Activated T-cell treated with anti-CD3 and anti-CD28 coated beads, Interleukin-2, amount 50 U/mL, for 48 hours (primary cell): ENCODE results near the gene UVSSA.
"Not testable (repeated sequence)": the region's sequence is repeated elsewhere in the genome, so short reads cannot be mapped to it uniquely, and the experiment has no call there.

ENCODE experiments used
- DNase-seq, 2 experiments: peaks; one replicate each; pipeline ENCODE4 v3.0.0-alpha.2; 2020

UVSSA gene

GRCh38 chr4:1366371-1367229 lies 19.6 kb downstream of the UVSSA start:
- no peak for DNase-seq

DNA sequence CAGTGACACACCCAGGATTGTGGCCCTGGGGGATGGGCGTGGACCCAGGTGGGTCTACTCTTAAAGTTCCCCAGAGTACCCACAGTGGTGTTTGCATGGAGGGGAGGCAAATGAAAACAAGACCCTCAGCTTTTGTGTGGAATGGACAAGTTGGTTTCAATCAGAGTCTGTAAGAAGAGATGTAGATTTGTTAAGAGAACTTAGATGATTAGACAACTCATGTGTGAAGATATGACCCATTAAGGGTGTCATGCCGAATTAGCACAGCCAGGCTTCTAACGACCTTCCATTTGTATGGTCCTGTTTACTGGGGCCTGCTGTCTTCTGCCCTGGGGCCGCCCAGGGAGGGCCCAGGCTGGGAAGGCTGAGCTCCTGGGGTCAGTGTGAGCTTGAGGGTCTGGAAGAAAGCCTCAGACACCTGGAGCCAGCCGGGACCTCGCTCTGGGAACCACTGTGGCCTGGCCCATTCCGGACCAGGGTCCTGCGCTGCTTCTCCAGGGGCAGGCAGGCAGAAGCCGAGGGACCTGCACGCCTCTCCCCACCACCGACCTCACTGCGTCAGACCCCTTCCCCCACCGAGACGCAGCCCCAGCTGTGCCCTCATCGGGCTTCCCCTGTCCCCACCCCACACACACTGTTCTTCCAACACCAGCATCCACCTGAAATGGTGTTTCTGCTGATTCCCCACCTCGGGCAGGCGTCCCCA lies 20.4 kb downstream of the UVSSA start:
- no peak for DNase-seq

- no peak for DNase-seq
These were observed 20.9 kb downstream of the UVSSA start for GRCh38 chr4:1367936-1368289.

DNA sequence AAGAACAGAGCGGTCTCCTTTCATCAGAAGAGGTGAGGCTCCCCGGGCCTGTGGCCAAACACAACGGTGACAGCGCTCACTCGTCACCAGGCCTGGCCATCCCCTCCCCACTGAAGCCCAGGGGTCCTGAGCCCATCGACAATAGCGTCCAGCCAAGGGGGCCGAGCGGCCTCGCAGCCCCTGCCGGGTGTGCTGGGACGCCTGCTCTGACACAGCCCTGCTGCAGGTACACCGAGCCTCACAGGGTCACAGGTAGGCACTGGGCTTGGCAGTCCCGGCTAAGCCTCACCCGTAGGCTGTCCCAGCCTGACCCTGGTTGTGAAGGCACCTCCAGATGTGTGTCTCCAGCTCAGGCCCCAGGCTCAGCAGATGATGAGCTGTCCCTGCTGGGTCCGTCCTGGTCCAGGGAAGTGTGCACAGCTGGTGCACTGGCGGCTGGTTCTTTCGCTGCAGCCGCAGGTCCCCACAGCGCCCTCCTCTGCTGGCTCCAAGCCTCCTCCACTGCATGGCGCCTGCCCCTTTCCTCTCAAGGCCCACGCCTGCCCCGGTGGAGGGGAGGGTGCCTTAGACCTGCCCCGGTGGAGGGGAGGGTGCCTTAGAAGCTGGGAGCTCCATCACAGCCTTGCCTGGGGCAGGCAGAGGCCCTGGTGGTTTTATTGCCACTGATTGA lies 21.5 kb downstream of the UVSSA start:
- DNase-seq, result no peak

DNA sequence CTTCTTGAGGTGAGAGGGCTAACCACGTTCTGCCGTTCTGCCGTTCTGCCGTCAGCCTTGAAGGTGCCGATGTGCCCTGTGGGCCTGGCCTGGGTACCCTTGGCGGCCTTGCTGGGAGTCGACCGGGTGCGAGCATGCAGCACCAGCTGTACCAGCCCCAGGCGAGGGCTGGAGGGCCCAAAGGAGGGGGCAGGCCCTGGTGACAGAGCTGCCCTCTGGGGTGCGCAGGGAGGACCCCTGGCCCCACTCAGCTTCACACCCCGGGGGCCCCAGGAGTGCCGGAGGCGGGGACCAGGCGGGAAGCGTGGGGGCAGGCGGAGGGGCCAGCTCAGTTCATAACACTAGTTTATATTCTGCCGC lies 22.1 kb downstream of the UVSSA start:
- no peak for DNase-seq

DNA sequence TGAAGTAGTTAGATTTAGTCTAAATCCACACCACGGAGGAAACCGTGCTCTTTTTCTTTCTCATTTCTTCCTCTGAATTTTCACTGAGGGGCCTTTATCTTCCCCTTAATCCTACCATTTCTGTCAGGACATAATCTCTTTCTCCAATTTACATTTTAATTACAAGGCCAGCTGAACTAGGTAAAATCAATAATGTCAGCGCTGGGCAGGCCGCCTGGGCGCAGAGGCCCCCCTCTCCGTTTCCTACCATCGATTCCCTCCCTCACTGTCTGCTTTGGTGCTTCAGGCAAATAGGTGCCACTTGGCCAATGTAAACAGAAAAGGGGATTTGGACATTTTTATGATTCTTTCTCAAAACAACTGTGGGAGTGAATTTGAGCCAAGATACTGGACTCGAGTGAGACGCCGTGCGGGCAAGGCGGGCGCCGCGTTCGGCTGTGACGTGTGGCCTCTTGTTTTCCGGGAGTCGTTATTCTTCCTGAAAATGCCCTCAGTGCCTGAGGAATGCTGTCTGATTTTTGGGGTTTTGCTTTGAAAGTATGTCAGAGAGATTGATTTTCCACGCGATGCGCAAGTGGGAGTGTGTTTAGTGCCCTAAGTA lies 22.6 kb downstream of the UVSSA start:
- no peak for DNase-seq

DNA sequence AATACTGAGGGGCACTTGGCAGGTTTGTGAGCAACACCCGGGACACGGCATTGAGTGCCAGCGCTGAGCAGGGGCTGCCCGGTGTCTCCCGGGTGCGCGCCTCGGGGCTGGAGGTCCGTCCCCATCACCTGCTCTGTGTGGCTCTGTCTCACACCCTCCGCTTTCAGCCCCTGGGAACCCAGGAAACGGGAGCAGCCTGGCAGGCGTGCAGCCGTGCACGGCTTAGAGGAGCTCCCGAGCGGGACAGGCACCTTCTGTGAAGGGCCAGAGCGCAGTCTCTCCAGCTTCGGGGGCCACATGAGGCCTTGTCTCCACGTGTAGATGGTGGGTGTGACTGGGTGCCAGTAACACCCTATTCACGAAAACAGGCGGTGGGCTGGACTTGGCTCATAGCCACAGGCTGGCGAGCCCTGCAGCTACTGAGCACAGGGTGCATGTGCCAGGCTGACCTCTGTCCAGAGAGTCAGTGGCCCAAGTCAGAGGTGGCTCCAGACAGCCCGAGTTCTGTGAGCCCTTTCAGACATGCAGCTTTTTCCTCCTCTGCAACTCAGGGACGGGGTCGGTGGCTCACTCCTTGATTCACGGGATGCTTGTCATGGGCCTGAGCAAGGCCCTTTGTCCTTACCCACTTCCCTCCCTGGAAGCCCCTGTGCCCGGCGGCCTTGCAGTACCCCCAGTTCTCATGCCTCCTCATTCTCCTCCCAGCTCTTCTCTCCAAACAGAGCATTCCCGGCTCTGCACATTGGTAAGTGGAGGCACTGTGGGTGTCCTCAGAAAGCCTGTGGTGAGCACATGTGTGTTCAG lies 23.5 kb downstream of the UVSSA start:
- DNase-seq, result no peak

DNA sequence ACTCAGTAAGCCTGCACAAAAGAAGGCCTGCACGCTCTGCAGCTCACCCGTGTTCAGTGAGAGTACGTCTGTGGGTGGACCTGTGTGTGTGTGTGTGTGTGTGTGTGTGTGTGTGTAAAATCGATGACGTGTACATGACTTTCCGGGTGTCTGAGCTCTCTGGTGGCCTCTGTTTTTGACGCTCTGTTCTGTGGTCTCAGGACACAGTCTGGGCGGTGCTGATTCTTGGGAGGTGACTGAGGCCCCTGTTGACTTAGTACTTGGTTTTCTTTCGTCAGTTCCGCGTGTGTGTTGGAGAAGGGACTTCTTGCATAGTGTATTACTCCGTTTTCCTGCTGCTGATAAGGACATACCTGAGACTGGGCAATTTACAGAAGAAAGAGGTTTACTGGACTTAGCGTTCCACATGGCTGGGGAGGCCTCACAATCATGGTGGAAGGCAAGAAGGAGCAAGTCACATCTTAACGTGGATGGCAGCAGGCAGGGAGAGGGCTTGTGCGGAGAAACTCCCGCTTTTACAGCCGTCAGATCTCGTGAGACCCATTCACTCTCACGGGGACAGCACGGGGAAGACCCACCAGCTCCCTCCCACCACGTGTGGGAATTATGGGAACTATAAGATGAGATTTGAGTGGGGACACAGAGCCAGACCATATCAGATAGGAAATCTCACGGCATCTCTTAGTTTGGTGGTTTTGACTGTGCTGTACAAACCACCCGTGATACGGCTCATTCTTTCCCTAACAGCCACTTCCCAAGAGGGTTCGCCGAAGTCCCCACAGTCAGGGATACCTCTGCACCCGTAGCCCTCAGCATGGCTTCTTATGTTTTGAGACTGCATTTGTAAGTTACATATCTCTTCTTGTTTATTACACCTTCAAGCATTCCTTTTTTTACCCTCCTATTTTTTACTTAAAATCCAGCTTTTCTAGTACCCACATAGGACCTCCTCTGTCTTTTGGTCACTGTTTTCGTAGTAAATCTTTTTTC lies 24.5 kb downstream of the UVSSA start:
- no peak for DNase-seq

GRCh38 chr4:1372576-1372975 lies 25.6 kb downstream of the UVSSA start:
- not testable (repeated sequence) for DNase-seq

GRCh38 chr4:1373892-1374705 lies 27.1 kb downstream of the UVSSA start:
- no peak for DNase-seq

DNA sequence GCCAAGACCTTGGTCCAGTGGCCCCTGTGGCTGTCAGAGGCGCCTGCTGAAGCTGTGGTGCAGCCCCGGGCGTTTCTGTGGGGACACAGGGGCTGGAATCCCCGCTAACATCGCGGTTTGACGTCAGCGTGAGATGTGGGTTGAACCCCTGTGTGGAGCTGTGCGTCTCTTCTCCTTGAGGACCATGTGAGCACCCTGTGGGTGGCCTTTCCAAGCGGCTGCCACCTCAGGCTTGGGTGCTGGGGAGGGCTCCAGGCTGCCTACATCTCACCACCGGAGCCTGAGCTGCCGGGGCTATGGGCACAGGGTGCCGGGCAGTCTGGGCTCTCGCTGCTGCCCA lies 27.7 kb downstream of the UVSSA start:
- DNase-seq, result no peak

DNA sequence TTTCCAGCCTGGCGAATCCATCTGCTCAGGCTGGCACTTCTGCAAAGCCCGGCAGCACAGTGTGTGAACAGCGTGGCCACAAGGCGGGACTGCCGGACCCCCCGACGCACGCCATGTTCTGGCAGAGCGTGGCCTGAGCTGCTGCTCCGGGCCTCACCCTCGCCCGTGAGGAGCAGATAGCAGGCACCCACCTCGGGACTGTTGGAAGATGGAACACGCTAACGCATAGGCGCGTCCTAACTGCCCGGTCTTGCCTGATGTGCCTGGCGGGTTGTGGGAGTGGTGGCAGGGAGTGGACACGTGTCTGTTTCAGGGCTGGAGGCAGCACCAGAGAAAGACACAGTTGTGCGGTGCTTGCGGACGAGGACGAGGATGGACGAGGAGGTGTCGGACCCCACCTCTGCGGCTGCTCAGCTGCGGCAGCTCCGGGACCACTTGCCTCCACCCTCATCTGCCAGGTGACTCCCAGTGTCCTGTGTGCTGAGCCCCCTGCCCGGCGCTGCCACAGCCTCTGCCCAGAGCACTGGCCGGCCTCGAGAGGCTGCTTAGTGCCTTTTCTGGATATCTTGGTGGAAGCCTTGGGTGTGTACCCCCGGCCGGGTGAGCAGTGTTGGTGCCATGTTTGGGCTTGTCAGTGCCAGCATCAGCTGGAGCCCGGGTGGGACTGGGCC lies 28.2 kb downstream of the UVSSA start:
- DNase-seq, result no peak

DNA sequence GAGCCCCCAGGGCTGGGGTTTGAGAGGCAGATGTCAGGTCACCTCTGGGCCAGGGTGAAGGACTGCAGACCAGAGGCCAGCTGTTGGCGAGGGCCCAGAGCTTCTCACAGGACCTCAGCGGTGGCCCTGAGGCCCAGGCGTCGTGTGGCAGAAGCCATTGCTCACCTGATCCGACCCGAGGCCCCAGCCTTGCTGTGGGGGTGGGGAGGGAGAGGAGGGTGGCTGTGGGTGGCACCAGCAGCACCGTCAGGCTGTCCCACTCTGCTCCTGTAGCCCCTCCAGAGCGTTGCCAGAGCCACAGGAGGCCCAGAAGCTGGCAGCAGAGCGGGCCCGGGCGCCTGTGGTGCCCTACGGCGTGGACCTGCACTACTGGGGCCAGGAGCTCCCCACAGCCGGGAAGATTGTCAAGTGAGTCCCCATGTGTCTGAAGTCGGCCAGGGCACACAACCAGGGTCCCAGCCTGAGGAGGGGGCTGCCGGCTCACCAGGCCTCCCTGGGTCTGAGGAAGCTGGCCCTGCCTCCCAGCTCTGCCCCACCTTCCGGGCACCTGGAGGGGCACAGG lies 28.8 kb downstream of the UVSSA start:
- DNase-seq, result no peak

DNA sequence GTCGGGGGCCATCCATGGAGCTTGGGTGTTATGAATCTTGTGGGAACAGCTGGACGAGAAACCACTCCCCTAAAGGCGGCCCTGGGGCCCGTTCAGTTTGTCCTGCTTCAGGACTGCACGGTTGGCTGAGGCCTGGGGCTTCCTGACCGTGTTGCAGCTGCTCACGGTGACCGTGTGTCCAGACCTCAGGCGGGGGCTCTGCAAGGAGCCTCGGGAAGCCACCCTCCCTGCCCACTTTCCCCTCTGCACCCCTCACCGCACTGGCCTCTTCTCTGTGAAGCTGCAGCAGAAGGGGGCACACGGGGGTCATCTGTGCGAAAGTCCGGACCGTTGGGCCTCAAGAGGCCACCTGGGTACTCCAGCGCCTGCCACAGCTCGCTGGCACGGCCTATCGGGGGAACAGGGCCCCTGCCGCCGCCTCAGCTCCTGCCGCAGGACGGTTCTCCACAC lies 29.4 kb downstream of the UVSSA start:
- DNase-seq, result no peak

GRCh38 chr4:1376841-1377605 lies 30.0 kb downstream of the UVSSA start:
- DNase-seq, result no peak

- no peak for DNase-seq
These were observed 30.7 kb downstream of the UVSSA start for GRCh38 chr4:1377606-1378261.

- DNase-seq, result no peak
These were observed 31.7 kb downstream of the UVSSA start for GRCh38 chr4:1378559-1379231.

GRCh38 chr4:1379351-1379781 lies 32.4 kb downstream of the UVSSA start:
- DNase-seq, result no peak
